Embryonic facial prominence (tissue), 1 donor: Measurements from ENCODE around the gene TMPRSS4.

Experiments
- DNase-seq: peaks from one replicate; pipeline ENCODE4 v3.0.0-alpha.2; 2016; ENCODE audit errors: extremely low spot score

Gene TMPRSS4

GRCh38 chr11:118105657-118106305 lies 28.9 kb downstream of the TMPRSS4 start:
- no peak for DNase-seq

GRCh38 chr11:118106789-118107335 lies 30.0 kb downstream of the TMPRSS4 start:
- no peak for DNase-seq

GRCh38 chr11:118108513-118108912 lies 31.6 kb downstream of the TMPRSS4 start:
- no peak for DNase-seq

- no peak for DNase-seq
Measured at GRCh38 chr11:118109231-118109630, 32.4 kb downstream of the TMPRSS4 start.

- DNase-seq, result no peak
Measured at GRCh38 chr11:118111019-118111743, 34.3 kb downstream of the TMPRSS4 start.

- DNase-seq, result no peak
Measured at GRCh38 chr11:118111744-118112035, 34.8 kb downstream of the TMPRSS4 start.

GRCh38 chr11:118112711-118113430 lies 36.0 kb downstream of the TMPRSS4 start:
- DNase-seq, result no peak

- DNase-seq, result no peak
Measured at GRCh38 chr11:118114266-118114665, 37.4 kb downstream of the TMPRSS4 start.

GRCh38 chr11:118115048-118115447 lies 38.2 kb downstream of the TMPRSS4 start:
- no peak for DNase-seq

- no peak for DNase-seq
Measured at GRCh38 chr11:118117790-118118601, 41.1 kb downstream of the TMPRSS4 start.

- DNase-seq, result no peak
Measured at GRCh38 chr11:118120793-118121192, 43.9 kb downstream of the TMPRSS4 start.

GRCh38 chr11:118124929-118125535 lies 48.2 kb downstream of the TMPRSS4 start:
- DNase-seq, result no peak

GRCh38 chr11:118126082-118126838 lies 49.4 kb downstream of the TMPRSS4 start:
- DNase-seq, result no peak

GRCh38 chr11:118128310-118128709 lies 51.4 kb downstream of the TMPRSS4 start:
- no peak for DNase-seq

GRCh38 chr11:118128721-118129470 lies 52.0 kb downstream of the TMPRSS4 start:
- DNase-seq, result no peak

GRCh38 chr11:118129471-118130172 lies 52.7 kb downstream of the TMPRSS4 start:
- no peak for DNase-seq

- no peak for DNase-seq
Measured at GRCh38 chr11:118132385-118133151, 55.7 kb downstream of the TMPRSS4 start.

- DNase-seq, result no peak
Measured at GRCh38 chr11:118133816-118134215, 56.9 kb downstream of the TMPRSS4 start.
